Activated CD8-positive, alpha-beta memory T cell treated with anti-CD3 and anti-CD28 coated beads for 24 hours (primary cell): Measurements from ENCODE around the gene DNAJC6.

Experiments used
- DNase-seq: peaks from one replicate; pipeline ENCODE4 v3.0.0-alpha.2; 2020

DNAJC6 gene

DNA sequence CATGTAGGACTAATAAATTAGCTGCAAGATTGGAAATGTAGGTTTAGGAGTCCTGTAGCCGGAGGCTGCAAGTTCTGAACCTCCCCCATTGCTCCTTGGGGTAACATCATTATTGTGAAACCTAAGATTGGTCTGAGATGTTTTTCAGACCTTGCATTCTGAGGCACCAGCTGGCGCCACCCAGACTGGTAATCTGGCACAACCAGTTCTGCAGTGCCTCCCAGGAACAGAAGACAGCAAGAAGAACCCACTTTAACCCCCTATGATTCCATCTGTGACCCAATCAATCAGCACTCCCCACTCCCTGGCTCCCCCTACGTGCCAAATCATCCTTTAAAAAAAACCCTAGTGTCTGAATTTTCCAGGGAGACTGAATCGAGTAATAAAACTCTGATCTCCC is 11.6 kb upstream of the DNAJC6 start:
- no peak for DNase-seq

DNA sequence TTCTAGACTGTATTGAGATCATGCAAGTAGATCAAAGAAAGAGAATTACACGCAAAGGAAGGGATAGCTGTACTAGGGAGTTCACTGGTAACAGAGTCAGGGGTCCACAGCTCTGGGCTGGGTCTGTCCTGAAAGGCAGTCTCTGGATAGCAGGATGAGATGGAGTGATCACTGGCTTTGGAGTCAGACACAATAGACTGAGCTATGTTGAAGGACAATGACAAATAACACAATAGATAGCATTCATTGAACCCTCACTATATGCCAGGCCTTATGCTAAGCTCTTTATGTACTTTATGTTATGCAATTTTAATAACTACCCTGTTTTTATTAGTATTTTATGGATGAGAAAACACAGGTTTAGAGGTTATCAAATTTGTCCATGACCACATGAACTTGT is 10.0 kb upstream of the DNAJC6 start:
- DNase-seq, result no peak

DNA sequence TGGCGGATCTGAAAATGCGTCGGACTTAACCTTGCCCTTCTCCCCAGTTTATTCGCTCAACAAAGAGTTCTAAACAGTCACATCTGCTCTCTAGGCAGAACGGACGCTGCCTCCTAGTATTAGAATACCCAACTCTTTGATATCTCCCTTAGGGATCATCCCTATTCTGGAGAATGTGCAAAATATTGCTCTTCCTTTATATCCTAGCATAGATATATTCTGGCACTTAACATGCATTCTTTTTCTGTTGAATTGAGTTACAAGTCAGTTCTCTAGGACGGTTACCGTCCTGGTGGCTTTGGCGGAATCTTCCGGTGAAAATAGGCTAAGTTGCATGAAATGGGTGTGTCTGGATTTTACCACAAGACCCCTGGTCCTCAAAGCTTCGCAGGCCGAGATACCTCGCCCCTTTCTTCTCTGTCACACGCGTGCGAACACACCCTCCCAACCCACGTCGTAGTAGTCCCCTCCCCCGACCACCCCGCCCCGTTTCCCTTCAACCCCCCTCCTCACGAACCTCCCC is 501 bp upstream of the DNAJC6 start:
- DNase-seq, result no peak

DNA sequence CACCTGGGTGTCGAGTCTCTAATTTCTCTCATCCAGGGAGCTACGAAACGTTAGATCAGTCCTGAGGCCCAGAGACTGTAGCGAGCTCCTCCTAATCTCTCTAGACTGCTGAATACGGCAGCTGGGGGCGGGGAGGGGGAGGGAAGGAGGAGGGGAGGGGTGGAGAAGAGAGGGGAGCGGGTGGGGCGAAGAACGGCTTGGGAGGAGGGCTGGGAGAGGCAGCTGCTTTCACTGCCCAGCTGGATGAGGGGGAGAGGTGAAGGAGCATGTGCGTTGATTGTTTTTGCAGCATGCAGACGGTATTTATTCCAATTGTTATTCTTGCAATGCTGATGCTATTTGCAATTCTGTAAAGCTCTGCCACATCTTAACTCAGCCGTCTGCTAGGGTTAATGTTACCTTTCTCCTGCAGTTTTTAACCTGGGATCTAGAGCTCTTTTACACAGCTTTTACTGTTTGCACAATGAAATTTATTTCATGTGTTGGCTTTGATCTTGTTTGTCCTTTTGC is 790 bp downstream of the DNAJC6 start:
- DNase-seq, result no peak

DNA sequence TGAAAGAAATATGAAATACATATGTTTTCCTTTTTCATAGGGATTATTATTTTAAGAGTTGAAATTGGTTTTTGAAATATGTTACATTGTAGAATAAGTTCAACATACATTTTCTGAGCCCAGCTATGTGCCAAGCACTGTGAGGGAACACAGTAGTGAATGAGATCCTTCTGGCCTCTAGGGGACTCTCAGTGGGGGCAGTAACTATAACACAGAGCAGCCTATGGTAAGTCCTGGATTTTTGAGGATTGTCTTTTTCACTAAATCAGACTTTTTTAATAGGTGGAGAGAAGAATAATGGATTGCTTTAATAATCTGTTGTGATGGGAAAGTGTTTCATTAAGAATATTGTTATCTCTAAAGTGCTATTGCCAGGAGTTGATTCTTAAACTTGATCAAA is 2.4 kb downstream of the DNAJC6 start:
- no peak for DNase-seq

DNA sequence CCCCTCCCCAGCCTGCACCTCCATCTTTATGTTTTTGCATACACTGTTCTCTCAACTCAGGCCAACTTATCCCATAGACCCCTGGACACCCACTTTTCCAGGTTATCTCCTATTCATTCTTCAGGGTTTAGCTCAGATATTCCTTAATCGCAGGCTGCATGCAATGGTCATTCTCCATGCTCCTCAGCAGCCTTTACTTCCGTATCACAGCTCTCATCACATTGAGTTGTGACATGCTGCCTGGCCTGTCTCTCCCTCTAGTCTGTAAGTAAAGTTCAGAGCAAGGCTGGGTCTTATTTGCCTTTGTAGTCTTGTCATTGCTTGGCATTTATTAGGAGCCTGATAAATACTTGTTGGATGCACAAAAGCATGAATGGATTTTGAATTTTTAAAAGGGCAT is 6.9 kb downstream of the DNAJC6 start:
- DNase-seq, result no peak

DNA sequence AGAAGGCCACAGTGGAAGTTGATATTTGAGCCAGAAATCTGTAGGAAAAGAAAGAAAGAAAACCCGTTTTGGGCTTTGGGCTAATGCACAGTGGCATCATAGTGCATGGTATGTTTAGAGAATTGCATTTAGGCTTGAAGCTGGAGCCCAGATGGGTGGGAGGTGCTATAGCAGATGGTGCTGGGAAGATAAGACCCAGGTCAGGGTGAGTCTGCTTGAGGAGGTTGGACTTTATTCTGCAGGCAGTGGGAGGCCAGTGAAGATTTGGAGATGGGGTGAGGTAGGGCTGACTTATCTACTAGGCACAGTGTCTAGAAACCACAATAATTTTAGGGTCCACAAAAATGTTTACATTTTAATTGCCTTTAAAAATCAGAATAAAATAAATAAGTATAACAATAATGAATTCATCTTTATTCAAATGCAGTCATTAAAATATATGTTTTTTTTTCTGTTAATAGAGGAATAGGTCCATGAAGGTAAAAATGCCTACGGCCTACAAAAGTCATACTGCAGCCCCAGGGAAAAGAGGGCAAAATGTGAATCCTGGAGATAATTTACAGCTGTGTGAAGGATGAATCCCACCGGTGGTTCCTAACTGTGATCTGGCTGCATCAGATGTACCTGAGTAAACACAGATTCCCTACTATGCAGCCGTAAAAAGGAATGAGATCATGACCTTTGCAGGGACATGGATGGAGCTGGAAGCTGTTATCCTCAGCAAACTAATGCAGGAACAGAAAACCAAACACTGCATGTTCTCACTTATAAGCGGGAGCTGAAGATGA is 8.7 kb downstream of the DNAJC6 start:
- no peak for DNase-seq

DNA sequence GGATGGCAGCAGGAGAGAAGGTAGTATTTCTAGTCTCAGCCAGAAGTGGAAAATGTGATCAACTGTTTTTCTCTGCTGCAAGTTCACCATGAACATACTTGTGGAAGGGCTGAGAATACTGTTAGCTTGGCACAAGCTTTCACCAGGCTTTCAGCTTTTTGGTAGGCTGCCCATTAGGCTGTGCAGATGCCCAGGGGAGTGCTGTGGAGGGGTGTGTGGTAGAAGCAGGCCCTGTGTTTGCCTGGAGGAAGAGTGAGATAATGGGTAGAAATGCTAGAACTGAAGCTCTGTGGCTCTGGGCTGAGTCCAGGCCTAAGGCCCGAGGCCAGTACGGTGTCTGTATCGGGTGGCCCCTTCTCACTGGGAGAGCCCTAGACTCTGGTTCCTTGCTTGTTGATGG is 9.8 kb downstream of the DNAJC6 start:
- DNase-seq, result no peak

DNA sequence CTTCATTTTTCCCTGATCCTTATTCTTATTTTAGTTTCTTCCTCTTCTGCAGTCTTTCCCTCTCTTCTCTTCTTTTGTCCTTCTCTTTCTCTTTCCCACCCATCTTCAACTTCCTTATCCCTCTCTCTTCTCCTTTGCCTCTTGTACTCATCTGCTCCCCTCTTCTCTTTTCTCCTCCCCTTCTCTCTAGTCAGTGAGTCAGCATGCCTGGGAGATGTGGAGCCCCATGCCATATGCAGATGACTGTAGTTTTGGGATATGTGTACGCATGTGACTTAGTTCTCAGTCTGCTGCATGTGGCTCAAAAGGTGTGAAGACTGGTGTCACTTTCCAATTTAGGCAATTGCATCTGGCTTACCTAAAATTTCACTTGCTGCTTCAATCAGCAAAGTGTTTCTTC is 10.4 kb downstream of the DNAJC6 start:
- no peak for DNase-seq

DNA sequence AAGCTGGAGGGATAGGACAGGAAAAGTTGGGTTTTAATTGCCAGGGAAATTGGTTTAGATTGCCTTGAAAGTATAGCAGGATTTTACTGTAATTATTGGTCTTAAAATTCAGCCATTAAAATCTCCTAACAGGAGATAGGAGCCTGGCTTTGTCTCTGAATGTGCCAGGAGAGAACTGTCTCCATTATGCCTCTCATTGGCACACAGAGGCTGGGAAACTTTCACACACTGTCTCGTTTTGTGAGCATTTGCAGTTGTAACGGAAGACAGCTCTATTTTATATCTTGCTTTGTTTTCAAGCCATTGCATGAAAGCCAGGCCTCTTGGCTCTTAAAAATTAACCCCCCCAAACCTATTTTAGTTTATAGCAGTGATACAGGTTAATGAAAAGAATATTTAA is 12.5 kb downstream of the DNAJC6 start:
- DNase-seq, result no peak

DNA sequence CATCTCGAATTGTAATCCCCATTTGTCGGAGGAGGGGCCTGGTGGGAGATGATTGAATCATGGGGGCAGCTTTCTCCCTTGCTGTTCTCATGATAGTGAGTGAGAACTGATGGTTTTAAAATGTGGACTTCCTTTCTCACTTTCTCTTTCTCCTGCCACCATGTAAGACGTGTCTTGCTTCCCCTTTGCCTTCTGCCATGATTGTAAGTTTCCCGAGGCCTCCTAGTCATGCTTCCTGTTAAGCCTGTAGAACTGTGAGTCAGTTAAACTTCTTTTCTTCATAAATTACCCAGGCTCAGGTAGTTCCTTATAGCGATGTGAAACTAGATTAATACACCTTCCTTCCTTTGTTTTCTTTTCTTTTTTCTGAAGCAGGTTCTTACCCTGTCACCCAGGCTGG is 13.9 kb downstream of the DNAJC6 start:
- no peak for DNase-seq

DNA sequence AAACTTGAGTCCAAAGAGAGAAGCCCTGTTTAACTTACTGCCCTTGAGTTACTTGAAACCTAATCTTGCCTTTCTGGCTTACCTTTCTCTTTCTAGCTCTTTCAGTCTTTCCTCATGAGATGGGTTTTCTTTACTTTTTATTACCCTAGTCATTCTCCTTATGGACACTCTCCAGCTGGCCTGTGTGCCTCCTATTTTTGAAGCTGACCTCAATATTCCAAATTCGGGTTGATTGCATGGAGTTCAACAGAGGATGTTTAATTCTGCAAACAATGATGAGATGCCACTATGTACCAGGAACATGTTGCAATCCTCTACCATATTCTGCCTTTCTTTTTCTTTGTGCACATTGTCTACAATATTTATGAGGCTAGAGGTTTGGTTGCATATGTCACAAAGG is 20.7 kb downstream of the DNAJC6 start:
- DNase-seq, result no peak

DNA sequence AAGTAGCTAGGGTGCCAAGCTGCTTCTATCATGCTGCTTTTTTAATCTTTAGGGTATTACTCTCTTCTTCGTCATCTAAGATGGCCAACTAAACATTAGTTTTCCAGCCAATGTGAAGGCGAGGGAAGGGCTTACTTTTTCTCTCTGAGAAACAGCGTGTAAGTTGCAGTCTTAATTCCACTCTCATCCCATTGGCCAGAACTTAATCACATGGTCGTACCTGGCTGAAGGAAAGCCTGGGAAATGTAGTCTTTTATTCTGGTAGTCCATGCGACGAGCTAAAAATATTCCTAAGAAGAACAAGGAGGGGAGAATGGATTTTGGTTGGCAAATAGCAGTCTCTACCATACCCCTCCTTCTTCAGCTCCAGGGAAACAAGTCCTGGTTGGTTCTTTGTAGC is 21.5 kb downstream of the DNAJC6 start:
- no peak for DNase-seq

DNA sequence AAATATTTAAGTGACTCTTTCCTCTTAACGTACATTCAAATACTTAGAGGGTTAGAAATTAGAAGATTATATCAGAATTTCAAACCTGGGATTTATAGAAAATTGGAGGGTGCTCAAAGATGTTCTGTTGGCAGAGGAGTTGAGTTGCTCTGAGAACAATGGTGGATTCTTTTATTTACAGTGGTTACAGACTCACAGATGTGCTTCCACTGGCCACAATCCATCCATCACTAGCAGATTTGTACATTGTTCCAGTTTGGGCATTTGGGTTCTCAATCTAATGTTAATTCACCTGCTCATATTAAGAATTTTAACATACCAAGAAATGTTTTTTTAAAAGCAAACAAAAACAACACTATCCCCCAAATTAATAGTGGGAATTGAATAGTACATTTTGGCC is 23.5 kb downstream of the DNAJC6 start:
- no peak for DNase-seq

DNA sequence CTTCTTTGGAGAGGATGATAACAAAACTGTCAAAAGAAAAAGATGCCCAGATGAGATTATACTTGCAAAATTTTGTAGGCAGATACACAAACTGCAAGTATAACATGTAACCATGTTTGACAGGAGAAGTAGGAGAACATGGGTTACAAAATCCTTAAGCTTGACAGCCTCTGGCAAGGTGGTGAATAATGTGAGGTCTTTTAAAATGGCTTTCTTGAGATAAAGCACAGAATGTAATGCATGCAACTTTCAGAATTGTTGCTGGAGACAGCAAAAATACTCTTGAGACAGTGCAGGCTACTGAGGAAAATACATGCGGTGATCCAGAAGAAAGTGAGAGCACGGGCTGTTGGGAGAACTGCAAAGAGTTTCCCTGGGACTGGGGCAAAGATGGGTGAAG is 24.7 kb downstream of the DNAJC6 start:
- no peak for DNase-seq

DNA sequence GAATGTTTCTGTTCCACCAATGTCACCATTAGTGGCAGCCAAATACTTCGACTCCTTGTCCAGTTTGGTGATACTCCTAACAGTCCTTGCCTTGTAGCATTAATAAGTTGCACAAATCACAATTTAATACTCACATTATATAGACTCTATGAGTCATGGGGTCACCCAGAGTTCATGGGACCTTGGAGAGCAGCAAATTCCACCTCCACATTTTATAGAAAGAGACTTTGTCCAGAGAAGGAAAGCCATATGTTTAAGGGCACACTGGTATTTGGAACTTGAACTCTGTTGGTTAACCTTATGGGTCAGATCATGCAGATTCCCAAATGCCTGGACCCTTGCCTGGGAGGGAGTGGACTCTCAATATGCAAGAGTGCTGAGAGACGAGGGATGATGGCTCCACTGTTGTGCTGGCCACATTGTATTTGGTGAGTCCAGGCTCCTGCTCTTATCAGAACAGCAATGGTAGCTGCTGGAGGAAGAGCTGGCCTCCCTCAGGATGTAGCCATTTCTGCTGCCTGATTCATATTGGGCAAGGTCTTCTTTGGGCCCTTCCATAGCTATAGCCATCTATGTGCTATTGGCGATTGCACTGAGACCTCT is 30.6 kb downstream of the DNAJC6 start:
- no peak for DNase-seq

DNA sequence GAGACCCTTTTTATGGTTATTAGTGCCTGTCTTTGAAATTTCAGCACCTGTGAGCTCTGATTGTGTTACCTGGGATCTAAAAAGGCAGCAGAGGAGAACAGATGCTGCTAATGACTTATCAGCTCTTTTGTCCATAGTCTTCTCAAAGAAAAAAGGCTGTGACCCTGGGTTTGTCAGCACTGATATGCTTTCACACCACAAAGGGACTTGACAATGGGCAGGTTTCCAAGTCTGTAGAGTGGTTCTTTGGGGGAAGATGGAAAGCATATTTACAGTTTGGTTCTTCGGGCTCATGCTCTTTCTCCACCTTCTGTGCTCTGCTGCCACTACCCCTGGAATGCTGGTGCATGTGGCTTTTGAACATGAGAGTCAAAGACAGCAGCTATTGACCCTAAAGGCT is 32.0 kb downstream of the DNAJC6 start:
- no peak for DNase-seq

DNA sequence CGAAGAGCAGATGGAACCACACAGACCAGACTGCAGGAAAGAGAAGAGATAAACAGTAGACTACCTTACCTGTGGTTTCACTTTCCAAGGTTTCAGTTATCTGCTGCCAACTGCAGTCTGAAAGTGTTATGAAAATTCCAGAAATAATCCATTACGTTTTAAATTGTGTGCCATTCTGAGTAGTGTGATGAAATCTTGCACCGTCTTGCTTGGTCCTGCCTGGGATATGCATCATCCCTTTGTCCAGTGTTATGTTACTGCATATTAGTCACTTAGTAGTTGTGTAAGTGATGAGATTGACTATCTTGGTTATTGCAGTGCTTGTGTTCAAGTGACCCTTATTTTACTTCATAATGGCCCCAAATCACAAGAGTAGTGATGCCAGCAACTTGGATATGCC is 33.9 kb downstream of the DNAJC6 start:
- no peak for DNase-seq

DNA sequence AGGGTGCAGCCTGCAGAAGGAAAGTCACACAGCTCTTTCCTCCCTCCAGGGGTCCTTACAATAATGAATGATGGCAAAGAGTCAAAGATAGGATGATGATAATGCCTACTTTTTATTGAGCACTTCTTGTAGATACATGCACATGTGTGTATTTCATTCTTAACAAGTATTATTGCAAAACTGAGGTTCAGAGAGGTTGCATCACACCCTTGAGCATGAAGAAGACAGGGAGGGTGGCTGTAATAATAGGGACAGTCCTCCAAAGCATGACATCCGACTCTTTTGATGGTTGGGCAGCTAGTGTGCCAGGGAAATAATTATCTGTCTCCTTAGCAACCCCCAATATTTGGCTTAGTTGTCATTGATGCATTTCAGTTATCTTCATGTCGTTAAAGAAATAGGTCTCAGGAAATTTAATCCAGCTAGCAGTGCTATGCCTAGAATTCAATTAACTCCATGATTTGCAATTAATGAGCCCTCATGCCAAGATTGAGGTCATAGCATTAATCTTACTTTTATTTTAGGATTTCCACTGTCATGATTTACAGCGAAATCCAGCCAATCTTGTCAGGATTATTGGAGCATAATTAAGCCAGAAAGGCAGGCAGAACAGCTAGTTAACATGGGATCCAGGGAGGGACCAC is 35.0 kb downstream of the DNAJC6 start:
- no peak for DNase-seq

DNA sequence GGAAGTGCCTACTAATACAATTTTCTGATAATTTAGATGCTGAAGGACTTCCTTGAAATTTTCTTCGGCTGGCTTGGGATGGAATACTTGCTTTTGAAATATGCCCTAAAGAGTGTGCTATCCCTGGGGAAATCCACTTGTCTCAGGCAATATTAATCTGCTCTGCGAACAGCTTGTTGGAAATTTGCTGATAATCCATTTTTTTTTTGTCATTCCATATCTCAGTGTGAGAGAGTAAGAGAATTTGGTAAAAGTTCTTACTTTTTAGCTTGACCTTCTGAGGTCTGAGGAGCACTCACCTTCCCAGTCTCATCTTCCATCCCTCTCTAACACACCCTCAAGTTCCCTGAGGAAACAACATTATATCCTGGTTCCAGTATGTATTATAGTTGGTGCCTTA is 36.8 kb downstream of the DNAJC6 start:
- DNase-seq, result no peak

DNA sequence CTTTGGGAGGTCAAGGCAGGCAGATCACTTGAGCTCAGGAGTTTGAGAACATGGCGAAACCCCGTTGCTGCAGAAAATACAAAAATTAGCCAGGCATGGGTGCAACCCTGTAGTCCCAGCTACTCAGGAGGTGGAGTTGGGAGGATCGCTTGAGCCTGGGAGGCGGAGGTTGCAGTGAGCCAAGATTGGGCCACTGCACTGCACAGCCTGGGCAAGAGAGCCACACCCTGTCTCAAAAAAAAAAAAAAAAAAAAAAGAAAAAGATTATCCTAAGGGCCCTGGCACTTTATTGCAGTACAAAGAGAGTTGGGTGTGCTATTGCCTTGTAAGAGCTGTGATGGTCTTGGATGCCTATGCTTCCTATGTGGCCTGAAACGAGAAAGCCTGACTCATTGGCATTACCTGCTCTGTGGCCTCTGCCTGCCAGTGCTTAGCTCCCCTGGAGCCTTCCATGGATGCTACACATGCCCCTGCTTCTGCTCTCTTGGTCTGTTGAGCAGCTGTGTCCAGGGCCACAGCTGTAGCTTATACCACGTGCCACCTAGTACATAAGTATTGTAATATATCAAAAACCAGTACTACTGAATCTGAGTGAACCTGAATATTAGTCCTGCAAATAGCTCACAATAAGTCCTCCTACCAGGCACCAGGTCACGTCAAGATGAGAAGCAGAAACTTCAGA is 45.8 kb downstream of the DNAJC6 start:
- DNase-seq, result no peak

DNA sequence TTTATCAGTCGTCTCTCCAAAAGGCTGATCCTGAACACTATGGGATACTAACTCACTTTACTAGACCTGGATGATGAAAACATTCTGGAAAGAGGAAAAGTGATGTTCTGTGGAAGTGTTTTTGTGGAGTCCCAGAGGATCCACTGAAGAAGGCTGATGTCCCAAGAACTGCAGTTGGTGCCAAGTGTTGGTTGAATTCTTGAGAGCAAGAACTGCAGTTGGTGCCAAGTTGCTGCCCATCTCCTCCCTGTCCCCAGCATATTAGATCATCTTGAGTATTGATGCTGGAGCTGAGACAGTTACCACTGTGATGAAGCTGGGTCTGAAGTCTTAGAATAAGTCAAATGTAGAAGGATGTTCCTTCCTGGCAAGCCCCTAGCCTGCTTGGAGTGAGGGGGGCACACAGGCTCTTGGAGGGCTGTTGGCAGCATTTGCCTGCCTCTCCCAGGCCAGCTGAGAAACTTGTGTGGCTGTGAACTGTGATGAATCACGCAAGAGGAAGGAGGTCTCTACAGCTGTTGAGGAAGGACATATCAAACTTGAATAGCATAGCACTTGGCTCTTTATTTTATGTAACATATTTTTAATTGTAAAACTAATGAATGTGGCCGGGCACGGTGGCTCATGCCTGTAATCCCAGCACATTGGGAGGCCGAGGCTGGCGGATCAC is 48.1 kb downstream of the DNAJC6 start:
- no peak for DNase-seq

DNA sequence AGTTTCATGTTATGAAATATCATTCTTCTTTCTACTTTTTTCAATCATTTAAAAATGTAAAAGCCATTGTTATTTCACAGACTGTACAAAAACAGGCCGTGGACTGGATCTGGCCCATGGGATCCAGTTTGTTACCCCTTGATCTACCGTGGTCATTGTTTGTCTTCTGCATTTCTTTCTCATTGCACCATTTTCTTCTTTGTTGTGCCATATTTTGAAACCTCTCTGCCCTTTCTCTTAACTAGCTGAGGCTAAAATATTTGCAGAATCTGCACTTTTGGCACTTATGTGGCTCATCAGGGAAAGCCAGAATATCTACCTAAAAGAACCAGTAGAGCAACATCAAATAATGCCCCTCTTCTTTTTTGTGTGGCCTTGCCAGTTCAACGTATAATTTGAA is 50.5 kb downstream of the DNAJC6 start:
- no peak for DNase-seq
